Lower leg skin (tissue), 4 donors: ENCODE measurements around the gene ZNF618. TPM values are rescaled to one million over a fixed set of nuclear protein-coding genes. Genes with fewer than 3 reads are reported as not detected.

ENCODE experiments used
- DNase-seq, 2 donors: peaks; one replicate each; pipeline ENCODE4 v3.0.0-alpha.2; 2019; ENCODE audit warnings: low spot score in 2 of 2
- H3K4me3 ChIP-seq: fragments of 200-600 bp; sonication (generic); 2 replicates; pipeline ENCODE4 v1.5.1; 2017; ENCODE audit warnings: mild to moderate bottlenecking, low read depth; ENCODE audit not compliant: poor library complexity, severe bottlenecking
- POLR2A ChIP-seq, 2 donors: fragments of 450-650 bp; IDR thresholded peaks; one replicate each; pipeline ENCODE4 v1.6.1; 2016 to 2017; ENCODE audit warnings: antibody characterized with exemption in 2 of 2, mild to moderate bottlenecking in 1 of 2, moderate library complexity in 1 of 2
- WGBS, 2 donors: methylation state at CpG; one replicate each; pipeline ENCODE4 v1.1.5; 2018; 5-methylcytosine and 5-hydroxymethylcytosine counted together
- intact Hi-C: fragments of 100-400 bp; cut with DNase I; formaldehyde crosslinking; loops from one replicate; pipeline ENCODE4 v1.15.0; 2023; ENCODE audit warnings: low total_unique reads
- total RNA-seq, 4 donors: library from RNA; depleted of rRNA; stranded (reverse); fragments of >200 nt; gene quantifications; one replicate each; pipeline ENCODE4 v1.1.0, GENCODE V29; 2016
- TF ChIP-seq, protein P1 (sequence below), 3 donors: fragments of 450-650 bp; IDR thresholded peaks; one replicate each; pipeline ENCODE4 v1.5.1; 2016; ENCODE audit warnings: antibody characterized with exemption in 3 of 3, mild to moderate bottlenecking in 3 of 3, moderate library complexity in 2 of 3

The ZNF618 gene
- total RNA-seq, 4 donors from 2014 or later, result 1.1 to 4.1 (median 2.5) TPM

GRCh38 chr9:113949571-113950078 is 73.5 kb downstream of the ZNF618 start:
- no peak overlapping the region for H3K4me3 ChIP-seq
- intact Hi-C loops, result no loop called here
- DNase-seq, result peak in 1 of 2 donors; percentile 42
- TF ChIP-seq, protein P1, sequence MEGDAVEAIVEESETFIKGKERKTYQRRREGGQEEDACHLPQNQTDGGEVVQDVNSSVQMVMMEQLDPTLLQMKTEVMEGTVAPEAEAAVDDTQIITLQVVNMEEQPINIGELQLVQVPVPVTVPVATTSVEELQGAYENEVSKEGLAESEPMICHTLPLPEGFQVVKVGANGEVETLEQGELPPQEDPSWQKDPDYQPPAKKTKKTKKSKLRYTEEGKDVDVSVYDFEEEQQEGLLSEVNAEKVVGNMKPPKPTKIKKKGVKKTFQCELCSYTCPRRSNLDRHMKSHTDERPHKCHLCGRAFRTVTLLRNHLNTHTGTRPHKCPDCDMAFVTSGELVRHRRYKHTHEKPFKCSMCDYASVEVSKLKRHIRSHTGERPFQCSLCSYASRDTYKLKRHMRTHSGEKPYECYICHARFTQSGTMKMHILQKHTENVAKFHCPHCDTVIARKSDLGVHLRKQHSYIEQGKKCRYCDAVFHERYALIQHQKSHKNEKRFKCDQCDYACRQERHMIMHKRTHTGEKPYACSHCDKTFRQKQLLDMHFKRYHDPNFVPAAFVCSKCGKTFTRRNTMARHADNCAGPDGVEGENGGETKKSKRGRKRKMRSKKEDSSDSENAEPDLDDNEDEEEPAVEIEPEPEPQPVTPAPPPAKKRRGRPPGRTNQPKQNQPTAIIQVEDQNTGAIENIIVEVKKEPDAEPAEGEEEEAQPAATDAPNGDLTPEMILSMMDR (IDR thresholded peaks at IDR 0.05), result no peak
- TF ChIP-seq POLR2A (IDR thresholded peaks at IDR 0.05), result no peak
- WGBS, 2 donors, result 94 to 96% methylated on average over 17 of the region's 17 CpGs

DNA sequence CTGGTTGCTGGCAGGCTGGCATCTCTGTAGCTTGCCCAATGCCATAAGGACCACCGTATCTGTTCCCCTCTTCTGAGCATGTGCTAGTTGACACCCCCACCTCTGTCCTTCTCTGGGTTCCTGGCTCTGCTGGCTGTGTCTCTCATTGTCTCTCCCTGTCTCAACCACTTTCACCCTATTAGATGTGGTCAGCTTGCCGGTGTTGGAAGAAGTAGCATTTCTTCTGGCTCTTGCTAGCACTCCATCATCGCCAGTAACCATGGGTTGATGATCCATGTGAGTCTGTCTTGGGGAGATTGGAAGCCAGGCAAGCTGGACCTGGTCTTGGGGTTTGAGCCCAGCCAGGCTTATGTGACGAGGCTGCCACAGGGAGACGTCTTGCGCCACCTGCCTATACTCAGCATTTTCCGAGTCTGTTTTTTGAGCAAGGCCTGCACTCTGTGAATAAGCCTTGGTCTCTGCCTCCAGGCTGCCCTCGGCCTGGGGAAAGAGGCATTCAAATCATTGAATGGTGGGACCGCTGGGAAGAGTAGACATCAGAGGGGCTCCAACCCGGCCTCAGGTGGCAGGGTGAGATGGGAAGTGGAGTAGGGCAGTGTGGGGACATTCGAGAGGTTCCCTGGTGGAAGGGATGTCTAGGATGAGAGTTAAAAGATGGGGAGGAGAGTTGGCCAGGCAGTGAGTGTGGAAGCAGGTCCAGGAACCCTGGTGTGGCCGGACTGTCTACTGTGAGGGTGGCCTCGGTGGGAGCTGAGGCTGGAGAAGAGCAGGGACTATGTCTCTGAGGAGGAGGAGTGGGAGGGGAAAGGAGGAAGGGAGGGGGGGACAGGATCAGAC is 74.3 kb downstream of the ZNF618 start:
- peak in 1 of 2 donors; percentile 57 for DNase-seq
- WGBS, 2 donors, result 93 to 94% methylated on average over 13 of the region's 13 CpGs
- no peak for TF ChIP-seq POLR2A (IDR thresholded peaks at IDR 0.05)
- TF ChIP-seq, protein P1 (IDR thresholded peaks at IDR 0.05), result no peak
- no peak overlapping the region for H3K4me3 ChIP-seq
- intact Hi-C loops, result no loop called here

- TF ChIP-seq, protein P1 (IDR thresholded peaks at IDR 0.05), result no peak
- TF ChIP-seq POLR2A (IDR thresholded peaks at IDR 0.05), result no peak
- no peak overlapping the region for H3K4me3 ChIP-seq
- 77 to 79% methylated on average over 2 of the region's 2 CpGs for WGBS, 2 donors
- intact Hi-C loops, result no loop called here
- no peak for DNase-seq
Measured at GRCh38 chr9:113951032-113951372, 74.9 kb downstream of the ZNF618 start.

DNA sequence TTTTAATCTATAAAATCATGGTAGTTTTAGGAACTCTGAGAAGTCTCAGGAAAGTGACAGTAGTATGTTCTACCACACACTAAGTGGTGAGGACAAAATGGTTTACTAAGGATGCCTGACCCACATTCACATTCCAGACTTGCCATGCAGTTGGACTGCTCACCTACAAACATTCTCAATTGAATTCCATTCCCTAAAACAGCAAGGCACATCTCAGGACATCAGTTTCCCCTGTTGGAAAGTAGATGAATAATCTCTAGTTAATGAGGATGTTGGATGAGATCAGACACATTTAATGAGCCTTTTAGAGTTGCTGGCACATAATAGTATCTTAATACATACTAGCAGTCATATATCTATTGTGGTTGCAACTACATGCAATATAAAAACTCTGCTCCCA is 76.6 kb downstream of the ZNF618 start:
- no peak for TF ChIP-seq POLR2A (IDR thresholded peaks at IDR 0.05)
- TF ChIP-seq, protein P1 (IDR thresholded peaks at IDR 0.05), result no peak
- intact Hi-C loops, result no loop called here
- no peak for DNase-seq

DNA sequence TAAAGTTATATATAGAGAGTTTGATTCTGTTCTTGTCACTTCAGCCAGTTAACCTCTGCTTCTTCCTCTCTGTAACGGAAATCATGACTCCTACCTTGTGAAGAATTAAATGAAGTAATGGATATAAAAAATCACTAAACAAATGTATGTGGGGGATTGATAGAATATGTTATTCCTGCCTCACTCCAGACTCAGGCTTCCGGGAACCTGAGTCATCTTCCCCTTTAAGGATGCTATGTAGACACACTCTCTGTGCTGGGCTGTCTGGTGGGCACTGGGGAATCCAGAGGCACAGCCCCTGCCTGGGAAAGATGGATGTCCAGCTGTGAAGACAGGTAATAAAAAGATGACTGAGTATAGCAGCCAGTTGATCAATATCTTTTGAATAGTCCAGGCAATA is 77.4 kb downstream of the ZNF618 start:
- no peak overlapping the region for H3K4me3 ChIP-seq
- intact Hi-C loops, result no loop called here
- DNase-seq, result no peak
- no peak for TF ChIP-seq POLR2A (IDR thresholded peaks at IDR 0.05)
- TF ChIP-seq, protein P1 (IDR thresholded peaks at IDR 0.05), result no peak
- 91 to 99% methylated on average over 2 of the region's 2 CpGs for WGBS, 2 donors

More for the DNA sequence above, 76.6 kb downstream of the ZNF618 start:
- H3K4me3 ChIP-seq, result no peak overlapping the region
